Femur (tissue), 1 donor: ENCODE results near the gene OR56A4.
"Not testable (repeated sequence)": the region's sequence is repeated elsewhere in the genome, so short reads cannot be mapped to it uniquely, and the experiment has no call there.

Experiments used
- DNase-seq: peaks from one replicate; pipeline ENCODE4 v3.0.0-alpha.2; 2017

OR56A4 gene, protein sequence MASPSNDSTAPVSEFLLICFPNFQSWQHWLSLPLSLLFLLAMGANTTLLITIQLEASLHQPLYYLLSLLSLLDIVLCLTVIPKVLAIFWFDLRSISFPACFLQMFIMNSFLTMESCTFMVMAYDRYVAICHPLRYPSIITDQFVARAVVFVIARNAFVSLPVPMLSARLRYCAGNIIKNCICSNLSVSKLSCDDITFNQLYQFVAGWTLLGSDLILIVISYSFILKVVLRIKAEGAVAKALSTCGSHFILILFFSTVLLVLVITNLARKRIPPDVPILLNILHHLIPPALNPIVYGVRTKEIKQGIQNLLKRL

DNA sequence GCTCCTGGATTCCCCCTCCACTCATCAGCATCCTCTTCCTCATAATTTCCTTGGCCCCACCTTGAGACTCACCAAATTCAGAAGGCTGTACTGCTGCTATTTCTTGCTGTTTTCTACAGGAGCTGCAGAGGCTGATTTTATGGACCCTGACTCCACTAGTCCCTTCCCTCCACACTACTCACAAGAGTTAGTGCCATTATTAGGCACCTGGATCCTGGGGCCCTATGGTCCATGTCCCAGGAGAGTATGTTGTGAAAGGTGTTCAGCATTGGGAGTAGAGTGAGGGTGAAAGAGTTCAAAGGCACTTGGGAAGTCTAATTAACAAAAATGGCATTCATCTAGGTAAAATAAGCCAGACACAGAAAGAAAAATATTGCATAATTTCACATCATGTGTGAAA lies at the start of gene OR56A4:
OR56A4 (minus strand) TSS at position 101 of the 400 bp plus-strand sequence. CDS start 3,954 bp downstream, outside the sequence.
- no peak for DNase-seq

DNA sequence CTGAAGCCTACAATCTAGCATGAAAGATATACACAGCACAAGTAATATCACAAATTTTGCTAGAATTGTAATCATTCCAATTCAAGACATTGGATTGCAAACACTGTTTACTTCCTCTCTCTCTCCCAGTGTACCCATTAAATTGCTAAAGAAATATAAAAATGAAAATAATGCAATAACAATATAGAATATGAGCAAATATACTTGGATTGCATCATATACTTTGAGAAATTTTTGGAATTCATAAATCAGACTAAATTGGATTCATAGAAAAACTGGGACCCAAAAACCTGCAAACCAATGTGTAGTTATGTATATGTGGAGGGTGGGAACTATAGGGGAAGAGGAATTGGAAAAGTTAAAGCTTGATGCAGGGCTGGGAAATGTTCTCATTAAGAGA lies 48.8 kb upstream of the OR56A4 start:
- DNase-seq, result no peak

DNA sequence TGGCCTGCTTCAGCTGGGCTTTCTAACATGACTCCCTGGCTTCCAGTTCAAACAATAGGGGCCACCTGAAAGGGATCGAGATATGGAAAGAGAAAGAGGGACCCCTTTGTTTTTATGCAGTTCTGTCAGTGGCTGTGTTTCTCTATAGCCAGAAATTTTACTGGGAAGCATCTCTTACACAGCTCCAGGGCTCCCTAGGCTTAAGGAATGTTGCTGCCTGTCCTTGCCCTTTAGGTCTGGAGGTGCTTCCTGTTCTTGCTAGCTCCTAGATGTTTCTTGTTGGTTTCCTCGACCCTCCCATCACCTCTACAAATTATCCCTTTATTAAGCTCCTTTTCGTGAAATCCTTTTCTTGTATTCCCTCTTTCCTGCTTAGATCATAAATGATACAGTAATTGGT lies 45.6 kb upstream of the OR56A4 start:
- DNase-seq, result no peak

DNA sequence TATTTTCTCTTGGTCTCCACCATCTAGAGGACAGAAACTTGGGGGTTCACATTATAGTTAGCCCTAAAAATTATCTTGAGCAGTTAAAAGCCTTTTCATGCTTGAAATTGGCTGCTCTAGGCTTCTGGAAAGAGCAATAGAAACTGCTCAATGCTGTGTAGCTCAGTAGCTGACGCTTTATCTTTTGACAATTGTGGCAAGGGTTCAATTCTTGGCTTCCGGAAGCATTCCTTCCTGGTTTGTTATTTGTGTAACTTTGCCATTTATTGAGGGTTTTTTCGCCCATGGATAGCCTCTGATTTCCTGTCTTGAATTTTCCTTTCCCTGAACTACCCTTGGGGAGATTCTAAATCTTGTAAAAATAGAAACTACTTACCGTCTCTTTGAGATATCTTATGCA lies 34.1 kb upstream of the OR56A4 start:
- no peak for DNase-seq

DNA sequence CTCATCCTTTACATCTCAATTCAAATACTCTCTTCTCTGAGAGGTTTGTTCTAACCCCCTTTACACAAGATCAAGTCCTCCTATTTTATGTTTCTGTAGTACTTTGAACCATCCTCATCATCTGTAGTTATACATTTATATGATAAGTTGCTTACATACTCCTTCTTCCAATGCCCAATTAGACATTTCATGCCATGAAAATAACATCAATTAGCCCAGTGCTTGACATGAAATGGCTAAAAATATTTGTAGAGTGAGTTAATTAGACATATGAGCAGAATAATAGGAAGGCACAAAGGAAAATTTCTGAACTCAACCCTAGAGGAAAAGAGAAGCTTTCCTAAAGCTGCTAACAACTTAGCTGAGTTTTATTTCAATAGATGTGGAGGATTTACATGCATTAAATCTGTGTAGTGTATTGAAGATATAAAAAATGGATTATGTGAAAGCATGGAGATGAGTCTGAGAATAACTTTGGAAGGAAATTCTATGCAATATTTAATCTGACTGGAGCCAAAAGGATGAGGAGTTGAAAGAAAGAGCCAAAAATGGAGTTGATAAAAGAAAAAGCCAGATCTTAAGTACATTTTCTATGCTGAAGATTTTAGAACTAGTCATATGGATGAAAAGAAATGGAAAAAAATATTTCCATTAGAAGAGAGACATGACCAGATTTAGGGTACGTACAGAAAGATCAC lies 24.1 kb upstream of the OR56A4 start, which contains the start of gene OR56A1:
OR56A1 (minus strand) TSS at position 51 of the 698 bp plus-strand sequence. CDS start 3,066 bp downstream, outside the sequence.
- DNase-seq, result no peak

DNA sequence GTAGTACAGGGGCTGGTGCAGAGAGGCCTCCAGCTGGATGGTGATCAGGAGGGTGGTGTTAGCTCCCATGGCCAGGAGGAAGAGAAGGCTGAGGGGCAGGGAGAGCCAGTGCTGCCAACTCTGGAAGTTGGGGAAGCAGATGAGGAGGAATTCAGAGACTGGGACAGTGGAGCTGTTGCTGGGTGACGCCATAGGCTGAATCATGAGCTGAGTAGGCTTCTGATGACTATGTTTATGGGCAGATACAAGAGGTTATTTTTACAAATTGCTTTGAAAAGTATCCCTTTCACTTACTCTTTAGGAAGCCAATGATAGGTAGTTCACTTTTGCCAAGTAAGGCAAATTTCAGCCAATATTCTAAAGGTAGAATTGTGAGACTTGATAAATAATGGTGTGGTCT lies 20.8 kb upstream of the OR56A4 start:
- DNase-seq, result no peak

DNA sequence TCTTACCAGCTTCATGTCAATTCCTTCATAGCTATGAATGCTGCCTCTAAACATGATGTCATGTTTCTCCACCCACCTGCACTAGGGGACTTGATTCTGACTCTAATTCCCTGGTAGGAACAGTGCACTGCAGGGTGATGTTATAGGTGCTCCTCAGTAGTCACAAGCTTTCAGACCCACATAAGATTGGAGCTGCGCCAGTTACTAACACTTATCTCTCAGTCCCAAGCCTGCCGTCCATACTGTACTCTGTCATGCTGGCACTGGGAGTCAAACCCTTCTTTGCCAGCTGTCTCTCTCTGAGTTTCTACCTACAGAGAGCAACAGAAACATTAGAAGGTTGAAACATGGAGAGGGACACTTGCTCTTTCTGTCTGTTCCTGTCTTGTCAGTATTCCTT lies 18.3 kb upstream of the OR56A4 start:
- no peak for DNase-seq

DNA sequence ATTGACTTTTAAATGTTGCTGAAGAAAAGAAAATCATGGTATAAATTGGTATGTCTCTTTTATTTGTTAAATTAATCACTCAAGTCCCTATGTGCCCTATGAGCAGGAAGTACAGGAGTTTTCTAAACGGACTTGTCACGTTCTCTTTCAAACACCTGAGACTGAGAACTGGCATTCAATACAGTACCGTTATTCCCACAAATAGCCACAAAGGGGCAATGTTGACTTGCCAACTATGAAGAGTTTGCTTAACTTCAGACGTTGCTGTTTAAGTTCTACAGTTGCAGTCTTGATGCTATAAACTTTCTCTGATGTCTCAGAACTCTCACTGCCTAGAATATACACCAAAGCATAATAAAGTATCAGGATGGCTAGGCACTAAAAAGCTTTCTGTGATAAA lies 16.2 kb upstream of the OR56A4 start:
- no peak for DNase-seq

DNA sequence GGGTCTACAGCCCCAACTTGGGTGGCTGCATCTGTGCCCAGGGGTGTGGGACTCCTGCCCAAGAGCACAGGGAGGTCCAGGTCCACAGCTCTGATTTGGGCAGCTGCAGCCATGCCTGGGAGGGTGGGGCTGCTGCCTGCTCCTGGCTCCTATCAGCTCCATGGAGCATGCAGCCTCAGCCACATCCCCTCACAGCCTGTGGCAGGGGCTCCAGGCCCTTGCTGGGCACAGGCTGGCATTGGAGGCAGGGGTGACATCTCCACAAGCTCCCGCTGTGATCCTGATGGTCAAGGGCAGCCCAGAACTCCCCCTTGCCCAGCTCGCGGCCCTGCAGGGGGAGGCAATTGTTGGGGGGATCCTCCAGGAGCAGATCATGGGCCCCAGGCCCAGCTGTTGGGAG lies 6.3 kb upstream of the OR56A4 start:
- DNase-seq, result no peak

DNA sequence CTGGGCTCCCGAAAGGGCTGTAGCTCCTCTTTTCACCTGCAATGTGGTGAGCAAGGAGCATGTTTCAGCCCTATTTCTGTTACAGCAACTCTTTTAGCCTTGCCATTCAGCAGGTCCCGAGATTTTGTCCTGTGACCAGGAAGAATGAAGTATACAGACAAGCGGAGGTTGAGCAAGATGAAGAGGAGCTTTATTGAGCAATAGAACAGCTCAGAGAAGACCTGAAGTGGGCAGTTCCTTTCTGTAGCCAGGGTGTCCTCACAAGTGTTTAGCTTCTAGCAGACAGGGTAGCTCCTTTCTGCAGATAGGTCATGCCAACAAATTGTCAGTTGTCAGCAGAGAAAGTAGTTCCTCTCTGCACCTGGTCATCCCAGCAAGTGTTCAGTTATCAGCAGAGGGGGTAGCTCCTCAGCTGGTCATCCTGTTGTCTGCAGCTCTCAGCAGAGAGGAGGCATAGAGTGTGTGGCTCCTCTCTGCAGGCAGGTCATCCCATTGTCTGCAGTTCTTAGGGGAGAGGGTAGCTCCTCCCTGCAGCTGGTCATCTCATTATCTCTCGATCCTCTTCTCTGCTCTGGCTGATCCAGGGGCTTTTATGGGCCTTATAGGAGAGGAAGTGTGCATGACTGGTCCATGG lies 5.4 kb upstream of the OR56A4 start:
- DNase-seq, result no peak

DNA sequence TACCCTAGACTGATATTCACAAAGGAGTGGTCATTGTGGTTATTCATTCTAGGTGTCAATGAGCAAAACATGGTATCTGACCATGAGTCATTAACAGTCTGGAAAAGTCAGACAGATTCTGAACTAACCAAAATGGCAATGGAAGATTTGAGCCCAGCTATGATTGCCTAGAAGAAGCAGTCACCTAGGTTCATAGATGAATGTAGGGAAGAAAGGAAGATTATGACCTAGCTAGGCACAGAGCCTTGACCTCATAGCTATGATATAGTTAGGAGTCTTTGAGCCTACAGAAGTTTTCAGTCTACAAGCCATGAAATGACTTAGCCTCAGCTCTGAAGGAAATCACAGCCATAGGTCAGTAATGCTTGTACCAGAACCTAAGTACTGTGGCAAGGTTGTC lies 351 bp downstream of the OR56A4 start:
- no peak for DNase-seq

DNA sequence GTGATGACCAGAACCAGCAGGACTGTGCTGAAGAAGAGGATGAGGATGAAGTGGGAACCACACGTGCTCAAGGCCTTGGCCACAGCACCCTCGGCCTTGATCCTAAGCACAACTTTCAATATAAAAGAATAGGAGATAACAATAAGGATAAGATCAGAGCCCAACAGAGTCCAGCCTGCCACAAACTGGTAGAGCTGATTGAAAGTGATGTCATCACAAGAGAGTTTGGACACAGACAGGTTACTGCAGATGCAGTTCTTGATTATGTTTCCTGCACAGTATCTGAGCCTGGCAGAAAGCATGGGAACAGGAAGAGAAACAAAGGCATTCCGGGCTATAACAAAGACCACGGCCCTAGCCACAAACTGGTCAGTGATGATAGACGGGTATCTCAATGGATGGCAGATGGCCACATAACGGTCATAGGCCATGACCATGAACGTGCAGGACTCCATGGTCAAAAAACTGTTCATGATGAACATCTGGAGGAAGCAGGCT lies 4.5 kb downstream of the OR56A4 start:
- DNase-seq, result no peak

DNA sequence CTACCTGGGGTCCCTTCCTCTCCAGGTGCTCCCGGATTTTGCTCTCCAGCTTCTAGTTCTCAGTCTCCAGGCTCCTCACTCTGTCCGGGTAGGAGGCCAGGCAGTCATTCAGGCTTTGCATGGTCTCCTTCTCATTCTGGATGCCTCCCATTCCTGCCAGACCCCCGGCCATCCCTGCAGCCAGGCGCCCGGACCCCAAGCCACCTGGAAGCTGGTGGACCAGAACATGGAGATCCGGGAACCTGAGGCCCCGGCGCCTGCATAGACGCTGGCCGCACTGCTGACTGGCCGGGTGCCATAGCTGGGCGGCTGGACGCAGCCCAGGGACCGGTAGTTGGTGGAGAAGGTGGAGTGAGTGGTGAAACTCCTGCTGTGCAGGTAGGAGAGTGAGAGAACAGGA lies 12.0 kb downstream of the OR56A4 start:
- no peak for DNase-seq

DNA sequence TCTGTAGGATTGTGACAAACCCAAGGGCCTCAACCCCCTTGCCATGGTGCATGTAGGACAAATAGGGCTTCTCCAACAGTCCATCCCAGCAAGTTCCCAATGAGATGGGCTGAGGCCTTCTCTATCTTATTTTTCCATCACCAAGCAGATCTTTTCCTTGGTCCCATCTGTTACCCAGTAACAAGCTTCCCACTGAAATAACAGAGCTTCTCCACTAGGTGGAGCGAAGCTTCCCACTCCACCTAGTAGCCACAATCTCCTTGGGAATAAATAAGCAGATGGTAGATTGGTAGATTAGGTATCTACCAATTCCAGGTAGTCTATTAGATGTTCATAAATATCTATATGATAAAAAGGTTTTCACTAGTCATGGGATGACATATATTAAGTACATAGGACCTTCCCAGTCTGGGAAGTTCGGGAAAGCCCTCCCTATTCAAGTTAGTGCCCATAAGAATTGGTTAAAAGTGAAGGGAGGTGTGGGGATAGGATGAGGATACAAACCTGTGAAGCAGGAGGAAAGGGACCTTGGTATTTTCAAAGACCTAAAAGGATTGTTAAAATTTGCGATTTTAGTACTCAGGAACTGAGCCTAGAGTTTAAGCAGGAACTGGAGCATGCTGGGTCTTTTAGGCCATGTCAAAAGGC lies 14.0 kb downstream of the OR56A4 start:
- DNase-seq, result no peak

DNA sequence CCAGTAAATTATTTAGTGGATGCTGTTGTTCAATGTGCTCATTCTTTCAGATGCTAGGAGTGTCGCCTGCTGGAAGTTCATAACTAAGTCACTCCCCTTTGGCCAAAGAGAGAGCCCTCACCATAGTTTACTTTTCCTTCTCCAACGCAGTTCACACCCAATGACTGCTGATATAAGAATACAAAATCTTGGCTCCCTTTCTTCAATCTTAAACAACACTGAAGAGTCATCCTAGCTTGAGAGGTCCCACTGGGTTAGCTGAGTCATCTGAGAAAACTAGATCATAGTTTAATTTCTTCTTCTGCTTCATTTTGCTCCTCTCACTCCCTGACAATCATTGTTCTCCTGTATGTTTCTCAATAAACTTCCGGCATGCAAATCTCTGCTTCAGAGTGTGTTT lies 14.6 kb downstream of the OR56A4 start:
- no peak for DNase-seq

DNA sequence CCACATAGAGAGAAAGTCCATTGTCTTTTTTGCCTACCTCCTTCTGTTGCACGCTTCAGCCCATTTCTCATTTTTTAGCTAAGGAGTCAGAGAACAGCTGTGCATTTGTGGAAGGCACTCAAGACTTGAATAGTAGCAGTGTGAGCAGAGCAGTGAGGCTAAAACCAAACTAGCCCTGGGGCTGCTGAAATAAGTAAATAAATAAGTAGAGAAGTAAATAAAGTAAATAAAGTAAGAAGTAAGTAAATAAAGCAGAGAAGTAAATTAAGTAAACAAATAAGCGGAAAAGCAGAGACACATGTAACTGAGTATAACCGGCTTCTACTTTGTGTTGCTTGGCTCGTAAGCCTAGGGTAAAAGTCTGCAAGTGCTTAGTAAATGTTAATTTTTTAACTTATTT lies 17.5 kb downstream of the OR56A4 start:
- DNase-seq, result no peak

DNA sequence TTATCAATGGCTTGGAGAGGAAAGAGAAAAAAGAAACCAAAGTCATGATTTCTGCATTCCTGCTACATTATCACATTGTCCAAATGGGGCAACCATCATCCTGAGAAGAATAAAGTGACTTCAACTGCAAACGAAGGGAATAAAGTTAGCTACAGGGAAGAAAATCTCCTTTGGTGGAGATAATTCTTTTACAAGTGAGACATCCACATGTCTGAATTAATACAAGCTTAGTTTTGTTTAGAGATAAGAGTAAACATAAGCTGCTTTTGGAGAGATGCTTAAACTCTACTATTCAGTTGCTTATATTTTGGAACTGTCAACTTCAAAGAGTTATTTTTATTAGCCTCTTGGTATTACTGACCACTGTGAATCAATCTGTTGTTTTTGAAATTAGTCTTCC lies 19.9 kb downstream of the OR56A4 start, which contains the start of gene OR52L1:
OR52L1 (minus strand) TSS at position 101 of the 400 bp plus-strand sequence; CDS start at position 46, 55 bp downstream.
- DNase-seq, result no peak

DNA sequence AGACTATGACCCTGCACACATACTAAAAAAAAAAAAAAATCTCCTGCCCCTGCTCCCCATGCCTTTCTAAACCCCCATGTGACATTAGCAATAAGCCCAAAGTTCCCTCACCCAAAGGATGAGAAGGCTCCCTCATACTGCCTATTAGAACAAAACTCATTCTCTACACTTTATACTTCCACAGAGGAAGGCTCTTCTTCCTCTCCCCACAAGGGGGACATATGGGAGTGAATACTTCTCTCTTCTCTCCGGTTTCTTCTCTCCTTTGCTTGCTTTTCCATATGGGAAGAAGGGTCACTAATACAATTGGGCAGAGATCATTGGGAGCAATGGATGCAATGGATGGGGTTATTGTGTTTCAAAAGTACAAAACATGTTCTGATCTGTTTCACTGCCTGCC lies 23.3 kb downstream of the OR56A4 start:
- DNase-seq, result no peak

DNA sequence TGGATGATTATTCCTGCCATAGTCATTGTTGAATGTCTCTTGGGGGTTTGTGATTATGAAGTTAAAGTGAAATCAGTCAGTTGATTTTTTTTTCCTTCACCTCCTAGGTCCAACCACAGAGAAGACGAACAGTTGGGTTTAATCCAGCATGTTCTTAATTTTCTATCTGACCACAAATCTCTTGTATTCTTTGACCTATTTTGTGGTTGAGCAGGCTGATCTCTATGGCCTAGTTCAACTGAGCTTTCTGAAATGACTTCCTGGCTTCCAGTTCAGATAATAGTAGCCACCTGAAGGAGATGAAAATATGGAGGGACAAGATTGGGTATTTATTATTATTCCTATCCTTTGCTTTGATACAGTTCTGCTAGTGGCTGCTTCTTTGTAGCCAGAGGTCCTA lies 33.2 kb downstream of the OR56A4 start:
- DNase-seq, result no peak

DNA sequence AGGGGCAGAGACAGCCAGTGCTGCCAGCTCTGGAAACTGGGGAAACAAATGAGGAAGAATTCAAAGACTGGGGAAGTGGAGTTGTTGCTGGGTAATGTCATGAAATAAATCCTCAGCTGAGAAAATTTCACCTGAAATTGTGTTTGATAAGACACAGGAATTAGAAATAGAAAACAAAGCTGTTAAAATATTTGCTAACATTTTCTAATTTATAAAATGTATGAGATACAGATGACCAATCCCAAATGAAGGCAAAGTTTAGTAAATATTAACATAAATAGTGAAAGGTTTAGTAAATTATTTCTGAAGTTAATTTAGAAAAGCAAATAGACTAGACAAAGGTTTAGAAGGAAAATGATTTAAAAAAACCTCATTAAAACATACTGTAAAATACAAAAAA lies 38.4 kb downstream of the OR56A4 start, which contains the start of gene OR56A5:
OR56A5 (minus strand) TSS at position 101 of the 400 bp plus-strand sequence; CDS start at position 101, 0 bp downstream.
- DNase-seq, result no peak

DNA sequence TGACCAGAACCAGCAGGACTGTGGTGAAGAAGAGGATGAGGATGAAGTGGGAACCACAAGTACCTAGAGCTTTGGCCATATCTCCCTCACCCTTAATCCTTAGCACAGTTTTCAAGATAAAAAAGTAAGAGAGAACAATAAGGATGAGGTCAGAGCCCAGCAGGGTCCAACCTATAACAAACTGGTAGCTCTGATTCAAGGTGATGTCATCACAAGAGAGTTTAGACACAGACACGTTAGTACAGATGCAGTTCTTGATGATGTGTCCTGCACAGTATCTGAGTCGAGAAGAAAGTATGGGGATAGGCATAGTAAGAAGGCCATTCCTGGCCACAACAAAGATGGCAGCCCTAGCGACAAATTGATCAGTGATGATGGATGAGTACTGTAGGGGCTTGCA lies 39.0 kb downstream of the OR56A4 start:
- no peak for DNase-seq

DNA sequence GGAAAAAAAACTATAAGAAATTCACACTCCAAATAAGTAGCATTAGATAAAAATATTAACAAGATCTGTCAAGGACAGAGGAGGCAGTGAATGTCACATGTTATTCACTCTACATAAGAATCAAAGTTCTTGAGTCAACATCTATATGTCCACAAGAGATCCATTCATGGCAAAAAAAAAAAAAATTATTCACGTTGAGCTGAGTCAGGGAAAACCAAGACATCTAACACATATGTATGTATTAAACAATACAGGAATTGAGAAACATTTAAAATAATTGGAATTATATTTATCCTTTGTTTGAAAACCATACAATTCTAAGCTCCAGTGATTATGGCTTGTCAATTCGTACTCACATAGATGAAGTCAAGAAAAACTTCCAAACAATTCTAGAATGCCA lies 39.8 kb downstream of the OR56A4 start:
- no peak for DNase-seq

DNA sequence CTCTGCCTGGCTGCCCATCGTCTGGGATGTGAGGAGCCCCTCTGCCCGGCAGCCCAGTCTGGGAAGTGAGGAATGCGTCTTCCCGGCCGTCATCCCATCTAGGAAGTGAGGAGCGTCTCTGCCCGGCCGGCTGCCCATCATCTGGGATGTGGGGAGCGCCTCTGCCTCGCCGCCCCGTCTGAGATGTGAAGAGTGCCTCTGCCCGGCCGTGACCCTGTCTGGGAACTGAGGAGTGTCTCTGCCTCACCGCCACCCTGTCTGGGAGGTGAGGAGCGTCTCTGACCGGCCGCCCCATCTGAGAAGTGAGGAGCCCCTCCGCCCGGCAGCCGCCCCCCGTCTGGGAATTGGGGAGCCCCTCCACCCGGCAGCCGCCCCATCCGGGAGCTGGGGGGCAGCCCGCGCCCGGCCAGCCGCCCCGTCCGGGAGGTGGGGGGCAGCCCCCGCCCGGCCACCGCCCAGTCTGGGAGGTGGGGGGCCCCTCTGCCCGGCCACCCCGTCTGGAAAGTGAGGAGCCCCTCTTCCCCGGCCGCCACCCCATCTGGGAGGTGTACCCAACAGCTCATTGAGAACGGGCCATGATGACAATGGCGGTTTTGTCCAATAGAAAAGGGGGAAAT lies 45.9 kb downstream of the OR56A4 start:
- DNase-seq, result not testable (repeated sequence)
